Panc1 (cell line): Measurements from ENCODE around the gene ZNF385C. TPM values are rescaled to one million over a fixed set of nuclear protein-coding genes. Genes with fewer than 3 reads are reported as not detected.
"Not testable (repeated sequence)": the region's sequence is repeated elsewhere in the genome, so short reads cannot be mapped to it uniquely, and the experiment has no call there.

Experiments
- ATAC-seq: fragments of 200-7000 bp; cut with Tn5 transposase; 2 replicates; pipeline ENCODE4 v1.9.1; 2020; ENCODE audit warnings: mild to moderate bottlenecking, moderate library complexity
- Bru-seq: library from RNA; stranded (reverse); fragments of 400-500 nt; gene quantifications from one replicate; lab custom pipeline; 2021; lab: Mats Ljungman, UMichigan
- BruChase-seq, 2 experiments: library from RNA; stranded (reverse); fragments of 400-500 nt; gene quantifications; one replicate each; lab custom pipeline; 2021; lab: Mats Ljungman, UMichigan
- BruUV-seq: library from RNA; stranded (reverse); fragments of 400-500 nt; replicated peaks from 2 replicates; lab custom pipeline; 2021; lab: Mats Ljungman, UMichigan
- CTCF ChIA-PET: fragments of 300-600 bp; sonication (Branson Sonifier 250); formaldehyde crosslinking; loops from one replicate; lab custom pipeline; 2022; ENCODE audit warnings: antibody characterized with exemption; lab: Charles Lee
- POLR2A ChIA-PET: fragments of 300-600 bp; sonication (Branson Sonifier 250); formaldehyde crosslinking; loops from one replicate; lab custom pipeline; 2022; ENCODE audit warnings: antibody characterized with exemption; lab: Charles Lee
- DNase-seq: peaks from one replicate; pipeline ENCODE4 v3.0.0-alpha.2; 2010; ENCODE audit warnings: low read depth, low spot score
- H3K27ac ChIP-seq: 2 replicates; pipeline ENCODE4 v1.5.1; 2011; ENCODE audit warnings: mild to moderate bottlenecking, low read length, inconsistent platforms
- H3K27me3 ChIP-seq: fragments of 200-500 bp; sonication (Bioruptor generic); 2 replicates; pipeline ENCODE4 v1.6.0; 2014; ENCODE audit warnings: low read length, inconsistent platforms; ENCODE audit not compliant: control insufficient read depth, insufficient read depth
- H3K36me3 ChIP-seq: fragments of 200-500 bp; sonication (Bioruptor generic); 2 replicates; pipeline ENCODE4 v1.5.1; 2014; ENCODE audit warnings: inconsistent platforms, mild to moderate bottlenecking, low read length, moderate library complexity; ENCODE audit not compliant: control insufficient read depth, insufficient read depth
- H3K4me1 ChIP-seq: 2 replicates; pipeline ENCODE4 v1.5.1; 2011; ENCODE audit warnings: inconsistent platforms, mild to moderate bottlenecking, low read length, moderate library complexity; ENCODE audit not compliant: control insufficient read depth, insufficient read depth
- H3K4me3 ChIP-seq, 2 experiments: 2 replicates each; pipeline ENCODE4 v1.5.1; 2011 to 2012; ENCODE audit warnings: low read depth in 2 of 2, low read length in 2 of 2, mild to moderate bottlenecking in 2 of 2, inconsistent platforms in 1 of 2, moderate library complexity in 1 of 2
- H3K9me3 ChIP-seq: fragments of 200-500 bp; sonication (Bioruptor generic); 2 replicates; pipeline ENCODE4 v1.5.1; 2014; ENCODE audit warnings: low read depth, mild to moderate bottlenecking, inconsistent platforms, low read length, moderate library complexity; ENCODE audit not compliant: control insufficient read depth, insufficient read depth
- CTCF ChIP-seq: fragments of 450-650 bp; IDR thresholded peaks from 2 replicates; pipeline ENCODE4 v1.5.1; 2017; ENCODE audit warnings: mild to moderate bottlenecking
- POLR2AphosphoS5 ChIP-seq: IDR thresholded peaks from 2 replicates; pipeline ENCODE4 v1.6.1; 2012; ENCODE audit warnings: mild to moderate bottlenecking, low read depth, low read length, moderate library complexity
- REST ChIP-seq, 2 experiments: IDR thresholded peaks; 2 replicates each; pipeline ENCODE4 v1.6.1; 2011 to 2012; ENCODE audit warnings: low read depth in 2 of 2, control low read depth in 1 of 2, low read length in 1 of 2, mild to moderate bottlenecking in 1 of 2, moderate library complexity in 1 of 2; ENCODE audit not compliant: insufficient read depth in 1 of 2
- SIN3A ChIP-seq: IDR thresholded peaks from 2 replicates; pipeline ENCODE4 v1.6.1; 2012; ENCODE audit warnings: low read depth, mild to moderate bottlenecking, low read length, moderate library complexity, borderline replicate concordance; ENCODE audit not compliant: insufficient read depth
- TCF7L2 ChIP-seq: IDR thresholded peaks from 2 replicates; pipeline ENCODE4 v1.6.1; 2011; ENCODE audit warnings: mild to moderate bottlenecking, low read depth, low read length, inconsistent platforms
- in situ Hi-C: cut with HindIII; loops from 2 replicates; pipeline ENCODE4 v1.10.0; 2016; ENCODE audit warnings: low sequenced_read_pairs, low pct_unique_long_range_greater_than_20kb
- intact Hi-C: fragments of 100-400 bp; cut with micrococcal nuclease; formaldehyde crosslinking; loops from one replicate; pipeline ENCODE4 v1.10.0; 2022; ENCODE audit not compliant: unreplicated experiment
- long read RNA-seq: library from polyadenylated mRNA; unstranded; transcript quantifications from one replicate; pipeline ENCODE4 v2.0.0, GENCODE V29; 2021; ENCODE audit not compliant: unreplicated experiment
- polyA plus RNA-seq: library from polyadenylated mRNA; unstranded; fragments of >200 nt; gene quantifications from one replicate; pipeline ENCODE4 v1.2.1, GENCODE V29; 2012; ENCODE audit warnings: missing spikeins; ENCODE audit not compliant: insufficient read length
- total RNA-seq: library from RNA; stranded (reverse); gene quantifications from one replicate; pipeline ENCODE4 v1.2.1, GENCODE V29; 2021; ENCODE audit not compliant: unreplicated experiment

Gene ZNF385C
- total RNA-seq: 0.21 TPM
- polyA plus RNA-seq: 0.35 TPM
- percentile 7 among the genes with signal in this experiment for Bru-seq, nascent RNA
- BruChase-seq, experiment 1, labeled RNA remaining after a 2-hour chase: percentile 10 among the genes with signal in this experiment
- BruChase-seq, experiment 2, labeled RNA remaining after a 6-hour chase: percentile 13 among the genes with signal in this experiment
- long read RNA-seq: 0 reads

- ATAC-seq: no peak
- DNase-seq: no peak
- Histone ChIP-seq H3K4me1 (no peaks in the 10 kb centered on the region), H3K27ac (no peak within 1 kb of the TSS), H3K36me3 (no peaks in the 10 kb centered on the region), H3K9me3 (no peaks in the 10 kb centered on the region), H3K27me3 (no peaks in the 10 kb centered on the region), H3K4me3 (no peak within 1 kb of the TSS)
- BruUV-seq: no TSS peak
- intact Hi-C loops: no loop called here
- POLR2A ChIA-PET: no interaction called here
- in situ Hi-C loops: no loop called here
- CTCF ChIA-PET: interaction anchor here (0.8 kb wide), 1 partner anchor 30 kb away, joined by 3 read pairs; no protein-coding TSS in a partner anchor
- no peak for TF ChIP-seq REST (IDR thresholded peaks at IDR 0.05; ENCODE audit: insufficient read depth in 1 of 2, low read depth in 2 of 2, low read length in 1 of 2)
- no peak for TF ChIP-seq CTCF
- TF ChIP-seq SIN3A: no peak
- no peak for TF ChIP-seq TCF7L2
- TF ChIP-seq POLR2AphosphoS5: no peak
Measured at GRCh38 chr17:42097691-42098631, at the start of gene ZNF385C. Gene ZNF385C (minus strand): TSS chr17:42098473. CDS start chr17:42063056, 35,417 bp downstream.

- CTCF ChIA-PET: no interaction called here
- Histone ChIP-seq H3K4me3 (no peak overlapping the region), H3K27ac (no peak overlapping the region), H3K9me3 (no peaks in the 10 kb centered on the region), H3K36me3 (no peaks in the 10 kb centered on the region), H3K4me1 (no peaks in the 10 kb centered on the region), H3K27me3 (no peaks in the 10 kb centered on the region)
- TF ChIP-seq POLR2AphosphoS5: no peak
- no peak for TF ChIP-seq REST (IDR thresholded peaks at IDR 0.05; ENCODE audit: insufficient read depth in 1 of 2, low read depth in 2 of 2, low read length in 1 of 2)
- TF ChIP-seq CTCF: no peak
- no peak for TF ChIP-seq SIN3A
- no peak for TF ChIP-seq TCF7L2
- POLR2A ChIA-PET: no interaction called here
- intact Hi-C loops (no loop called here), in situ Hi-C loops (no loop called here)
- no peak; the same call in 1 of the 2 replicates for ATAC-seq
- no peak for DNase-seq
- BruUV-seq: no TSS peak
Measured at GRCh38 chr17:42146911-42147607, 48.8 kb upstream of the ZNF385C start.

- H3K27me3 ChIP-seq, CTCF ChIA-PET, H3K4me3 ChIP-seq, BruUV-seq, H3K36me3 ChIP-seq, in situ Hi-C loops, ATAC-seq, intact Hi-C loops, H3K9me3 ChIP-seq, H3K27ac ChIP-seq, DNase-seq, H3K4me1 ChIP-seq: not testable (repeated sequence)
- POLR2A ChIA-PET: interaction anchor here (0.6 kb wide), 1 partner anchor 9 kb away, joined by 3 read pairs; no protein-coding TSS in a partner anchor
Measured at GRCh38 chr17:42143138-42143537, 44.9 kb upstream of the ZNF385C start.
